ENCODE data around the gene OCA2.

- TF ChIP-seq CTCF (IDR thresholded peaks at IDR 0.05) = no peak
- no peak for TF ChIP-seq POLR2A (IDR thresholded peaks at IDR 0.05)
These were observed 256.6 kb downstream of the OCA2 start for GRCh38 chr15:27842526-27842925.
